Skeletal muscle cell (primary cell): ENCODE data around the gene SBF2.
"Not testable (repeated sequence)": the region's sequence is repeated elsewhere in the genome, so short reads cannot be mapped to it uniquely, and the experiment has no call there.

Experiments
- DNase-seq: peaks from one replicate; pipeline ENCODE4 v3.0.0-alpha.2; 2010; ENCODE audit warnings: low read depth
- H3K4me3 ChIP-seq: 2 replicates; pipeline ENCODE4 v1.5.1; 2011; ENCODE audit warnings: low read depth, mild to moderate bottlenecking, control low read depth, low read length, moderate library complexity

Gene SBF2

GRCh38 chr11:10133251-10133650 is 160.8 kb downstream of the SBF2 start:
- H3K4me3 ChIP-seq, DNase-seq: not testable (repeated sequence)

DNA sequence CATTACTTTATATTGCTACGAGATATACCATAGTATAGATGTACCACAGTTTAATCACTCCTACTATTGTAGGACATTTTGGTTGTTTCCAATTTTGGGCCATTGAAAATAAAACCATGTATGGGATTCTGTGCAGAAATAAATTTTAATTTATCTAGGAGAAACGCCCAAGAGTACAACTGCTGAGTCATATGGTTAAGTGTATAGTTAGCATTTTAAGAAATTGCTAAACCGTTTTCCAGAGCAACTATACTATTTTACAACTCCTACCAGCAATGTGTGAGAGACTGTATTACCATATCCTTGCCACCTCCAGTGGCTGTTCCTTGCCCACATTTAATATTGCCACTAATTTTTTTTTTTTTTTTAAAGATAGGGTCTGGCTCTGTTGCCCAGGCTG is 163.1 kb downstream of the SBF2 start:
- H3K4me3 ChIP-seq: no peak overlapping the region
- DNase-seq: no peak

GRCh38 chr11:10129184-10129583 is 164.8 kb downstream of the SBF2 start:
- not testable (repeated sequence) for DNase-seq

GRCh38 chr11:10125522-10126133 is 168.4 kb downstream of the SBF2 start:
- no peak for DNase-seq
- H3K4me3 ChIP-seq: no peak overlapping the region

More at GRCh38 chr11:10129184-10129583, 164.8 kb downstream of the SBF2 start:
- H3K4me3 ChIP-seq: not testable (repeated sequence)

DNA sequence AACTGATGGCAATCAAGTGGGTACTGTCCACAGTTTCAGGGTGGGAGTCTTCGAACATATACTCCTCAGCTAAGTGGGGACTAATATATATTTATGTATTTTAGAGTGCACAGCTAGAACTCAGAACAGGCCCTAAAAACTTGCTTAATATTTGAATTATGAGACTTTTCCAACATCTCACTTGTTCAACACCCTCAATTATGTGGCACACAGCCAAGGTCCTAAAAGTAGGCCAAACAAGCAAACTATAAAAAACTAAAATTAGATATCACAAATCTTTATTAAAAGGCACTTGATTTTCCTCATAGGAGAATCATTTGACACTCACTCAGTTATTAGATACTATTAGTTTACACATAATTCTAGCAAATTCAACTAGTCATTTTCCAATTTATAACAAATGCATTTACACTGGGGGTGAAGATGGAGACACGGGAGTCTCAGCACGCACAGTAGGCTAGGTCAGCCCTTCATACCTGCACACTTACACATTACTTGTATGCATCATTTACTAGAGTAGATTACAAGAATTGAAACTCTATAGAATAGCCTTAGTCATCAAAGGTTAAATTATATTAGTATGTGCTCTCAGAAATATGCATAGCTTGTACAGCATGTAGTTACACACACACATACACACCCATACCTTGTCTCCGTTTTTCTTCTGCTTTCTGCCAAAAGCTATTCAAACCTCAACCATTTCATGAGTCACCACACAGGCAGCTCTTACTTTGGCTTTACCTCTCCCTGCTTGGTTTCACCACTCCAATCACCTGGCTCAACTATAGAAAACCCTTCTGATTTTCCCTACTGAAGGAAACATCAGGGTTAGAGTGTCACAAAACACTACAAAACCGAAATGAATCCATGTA is 171.5 kb downstream of the SBF2 start:
- DNase-seq: no peak
- no peak overlapping the region for H3K4me3 ChIP-seq

- no peak overlapping the region for H3K4me3 ChIP-seq
- DNase-seq: no peak
These were observed 175.2 kb downstream of the SBF2 start for GRCh38 chr11:10118865-10119264.

DNA sequence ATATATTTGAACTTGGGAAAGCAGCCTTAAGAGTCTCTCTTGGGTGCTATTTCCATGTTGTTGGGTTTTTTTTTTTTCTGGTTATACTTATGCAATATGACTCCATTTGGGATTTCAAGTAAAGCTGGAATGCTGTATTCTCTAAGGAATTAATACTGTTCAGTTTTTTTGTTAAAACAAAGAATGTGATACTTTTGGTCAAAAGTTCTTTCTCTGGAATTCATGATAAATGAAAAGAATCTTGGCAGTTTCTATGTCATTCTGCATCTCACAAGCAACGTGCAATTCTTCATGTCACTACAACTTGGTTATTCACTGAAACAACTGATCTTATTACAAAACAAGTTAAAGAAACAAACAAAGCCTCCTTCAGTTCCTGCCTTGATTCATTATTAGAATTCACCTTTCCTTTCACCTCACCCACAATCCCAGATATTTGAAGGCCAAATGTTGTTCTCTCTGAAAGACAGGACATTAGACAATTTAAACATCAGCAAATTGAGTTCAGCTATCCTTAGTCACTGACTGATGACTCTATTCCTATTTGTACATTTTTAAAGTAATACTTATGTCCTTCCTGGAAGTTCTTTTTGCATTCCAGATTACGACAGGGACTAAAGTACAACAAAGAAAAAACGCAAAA is 176.2 kb downstream of the SBF2 start:
- peak; percentile 62 for DNase-seq

GRCh38 chr11:10116588-10116987 is 177.4 kb downstream of the SBF2 start:
- DNase-seq: no peak
- no peak overlapping the region for H3K4me3 ChIP-seq

More for the DNA sequence above, 176.2 kb downstream of the SBF2 start:
- no peak overlapping the region for H3K4me3 ChIP-seq

GRCh38 chr11:10114593-10115404 is 179.2 kb downstream of the SBF2 start:
- H3K4me3 ChIP-seq: no peak overlapping the region
- no peak for DNase-seq

DNA sequence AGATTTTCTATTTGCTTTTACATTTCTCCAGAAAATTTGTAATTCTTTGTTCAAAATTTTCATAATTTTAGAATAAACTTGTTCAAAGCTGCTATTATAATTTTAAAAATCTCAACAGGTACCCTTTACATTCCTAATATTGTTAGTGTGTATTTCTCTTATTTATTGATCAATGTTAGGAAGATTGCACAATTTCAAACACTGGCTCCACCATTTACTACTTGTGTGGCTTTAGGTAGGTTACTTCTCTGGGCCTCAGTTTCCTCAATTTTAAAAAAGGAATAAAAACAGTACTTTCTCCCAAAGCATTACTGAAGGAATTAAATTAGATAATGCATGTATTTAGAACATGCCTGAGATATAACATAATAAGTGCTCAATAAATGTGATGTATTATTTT is 180.2 kb downstream of the SBF2 start:
- no peak overlapping the region for H3K4me3 ChIP-seq
- DNase-seq: no peak

DNA sequence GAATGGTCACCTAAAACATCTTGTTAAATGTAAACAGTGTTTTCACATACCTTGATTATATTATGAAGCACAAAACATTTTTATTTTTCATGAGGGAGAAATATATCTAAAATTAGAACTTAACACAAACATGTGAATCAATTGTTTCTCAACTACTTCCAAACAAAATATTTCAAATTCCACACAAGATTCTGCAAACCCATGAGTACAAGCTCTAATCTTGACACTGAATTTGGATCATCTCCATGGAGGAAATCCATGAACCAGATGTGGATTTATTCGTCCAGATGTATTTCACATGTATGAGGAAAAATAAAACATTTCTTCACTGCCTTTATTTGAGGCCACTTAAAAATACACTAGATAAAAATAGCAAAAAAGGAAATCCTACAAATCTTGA is 184.2 kb downstream of the SBF2 start:
- no peak overlapping the region for H3K4me3 ChIP-seq
- peak; percentile 72 for DNase-seq

DNA sequence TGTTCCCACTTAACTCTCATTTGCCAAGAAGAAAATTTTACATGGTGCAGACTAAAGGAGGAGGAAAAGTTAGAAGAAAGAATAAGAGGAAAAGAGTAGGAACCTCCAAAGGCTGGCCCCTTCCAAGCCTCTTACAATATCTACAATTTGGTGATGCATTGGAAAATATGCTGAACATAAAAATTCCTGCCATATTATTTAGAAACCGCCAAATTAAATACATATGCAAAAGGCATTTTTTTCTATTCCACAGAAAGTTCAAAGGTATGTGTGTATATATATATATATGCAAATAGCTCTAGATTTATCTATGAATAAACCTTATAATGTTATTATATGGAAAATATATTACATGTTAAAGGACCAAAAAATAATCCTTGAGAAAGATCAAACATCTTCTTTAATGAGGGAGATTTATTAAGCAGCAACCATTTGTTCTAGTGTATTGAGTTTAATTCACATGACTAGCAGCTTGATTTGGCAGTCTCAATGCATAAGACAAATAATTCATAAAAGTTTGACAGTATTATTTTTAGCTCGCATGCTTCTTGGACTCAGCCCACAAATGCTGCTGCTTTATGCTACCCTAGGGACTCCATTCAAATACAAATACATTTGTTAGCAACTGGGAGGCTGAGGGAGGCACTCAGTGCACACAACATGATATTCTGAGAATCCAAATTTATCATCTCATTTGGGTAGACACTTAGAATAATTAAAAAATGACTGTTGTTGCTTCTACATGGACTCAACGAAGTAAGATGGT is 184.9 kb downstream of the SBF2 start:
- DNase-seq: peak; percentile 64
- no peak overlapping the region for H3K4me3 ChIP-seq

- H3K4me3 ChIP-seq: no peak overlapping the region
- no peak for DNase-seq
These were observed 186.5 kb downstream of the SBF2 start for GRCh38 chr11:10107497-10107896.

DNA sequence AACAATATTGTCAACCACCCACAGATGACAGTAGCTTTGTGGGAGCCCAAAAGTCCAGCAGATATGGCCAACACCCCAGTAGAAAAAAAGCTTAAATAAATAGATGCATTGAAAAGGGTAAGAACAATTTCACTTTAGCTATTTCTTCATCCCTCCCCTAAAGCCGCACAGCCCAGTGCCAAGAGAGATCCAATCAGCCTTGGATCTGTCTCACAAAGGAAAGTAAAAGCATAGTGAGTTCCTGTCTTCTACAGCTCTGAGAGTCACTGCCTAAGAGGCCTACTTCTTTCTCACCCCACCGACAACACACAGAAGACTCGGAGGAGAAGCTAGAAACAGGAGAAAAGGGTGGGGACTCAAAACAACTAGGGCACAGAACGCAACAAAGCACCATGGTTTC is 196.4 kb downstream of the SBF2 start:
- no peak for DNase-seq
- no peak overlapping the region for H3K4me3 ChIP-seq

DNA sequence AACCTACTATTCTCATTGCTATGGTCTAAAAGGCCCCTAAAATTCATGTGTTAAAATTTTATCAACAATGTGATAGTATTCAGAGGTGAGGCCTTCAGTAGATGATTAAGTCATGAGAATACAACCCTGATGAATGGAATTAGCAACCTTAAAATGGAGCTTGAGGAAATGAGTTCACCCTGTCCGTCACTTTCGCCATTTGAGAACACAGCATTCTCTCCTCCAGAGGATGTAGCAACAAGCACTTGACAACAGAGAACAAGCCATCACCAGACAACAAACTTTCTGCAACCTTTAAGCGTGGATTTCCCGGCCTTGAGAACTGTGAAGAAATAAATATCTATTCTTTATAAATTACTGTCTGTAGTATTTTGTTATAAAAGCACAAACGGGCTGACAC is 197.0 kb downstream of the SBF2 start:
- DNase-seq: no peak
- H3K4me3 ChIP-seq: no peak overlapping the region

DNA sequence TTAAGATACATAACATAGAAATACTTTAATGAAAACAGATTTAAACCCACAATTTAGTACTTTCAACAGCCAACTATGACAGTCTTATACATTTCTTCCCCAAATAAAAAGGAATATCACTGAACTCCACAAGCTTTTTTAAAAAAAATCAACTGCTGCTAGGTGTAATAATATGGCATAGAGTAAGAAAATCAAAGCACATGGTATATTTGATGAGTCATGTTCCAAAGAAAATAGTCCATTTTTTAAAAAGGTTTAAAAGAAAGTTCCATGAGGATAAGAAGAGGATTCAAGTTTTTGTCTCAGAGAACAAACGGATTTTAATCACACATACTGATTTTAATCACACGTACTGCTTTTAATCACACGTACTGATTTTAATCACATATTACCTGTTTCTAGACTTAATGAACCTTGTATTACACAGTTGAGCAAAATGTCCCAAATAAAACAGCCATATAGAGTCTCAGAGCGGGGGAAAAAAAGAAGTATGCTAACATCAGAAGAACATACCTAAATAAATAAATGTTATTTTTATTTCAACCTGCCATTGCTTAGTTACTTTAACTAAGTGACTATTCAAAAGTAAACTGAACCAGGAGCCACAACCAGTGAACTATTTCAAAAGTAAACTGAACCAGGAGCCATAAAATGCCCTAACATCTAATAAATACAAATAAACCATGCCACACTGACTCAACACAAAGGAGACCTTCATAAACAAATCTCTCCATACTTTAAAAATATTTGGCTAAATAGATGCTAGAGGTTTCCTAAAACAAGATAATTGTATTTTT is 198.4 kb downstream of the SBF2 start:
- no peak overlapping the region for H3K4me3 ChIP-seq
- no peak for DNase-seq

- no peak overlapping the region for H3K4me3 ChIP-seq
- no peak for DNase-seq
These were observed 201.6 kb downstream of the SBF2 start for GRCh38 chr11:10092426-10092825.

GRCh38 chr11:10091314-10092045 is 202.5 kb downstream of the SBF2 start:
- no peak for DNase-seq
- H3K4me3 ChIP-seq: no peak overlapping the region
